ENCODE results near the gene PREX1.

The PREX1 gene

GRCh38 chr20:48739395-48740291, 88.2 kb downstream of the PREX1 start:
- Histone ChIP-seq H3K36me3 (ENCODE audit: control insufficient read depth, insufficient read depth, low read length) (no peaks in the 10 kb centered on the region), H3K4me1 (ENCODE audit: control insufficient read depth, insufficient read depth, low read length) (no peaks in the 10 kb centered on the region), H3K9ac (ENCODE audit: low read depth, low read length) (no peak overlapping the region), H3K9me3 (ENCODE audit: control insufficient read depth, insufficient read depth, low read length) (no peaks in the 10 kb centered on the region), H3K4me3 (ENCODE audit: low read depth, low read length) (no peak overlapping the region), H3K27me3 (ENCODE audit: control insufficient read depth, insufficient read depth, low read length) (no peaks in the 10 kb centered on the region)

- H3K9ac ChIP-seq (ENCODE audit: low read depth, low read length) = no peak overlapping the region
- no peaks in the 10 kb centered on the region for H3K36me3 ChIP-seq (ENCODE audit: control insufficient read depth, insufficient read depth, low read length)
- H3K4me3 ChIP-seq (ENCODE audit: low read depth, low read length) = no peak overlapping the region
Measured at GRCh38 chr20:48738399-48739304, 89.1 kb downstream of the PREX1 start.

GRCh38 chr20:48738094-48738398, 89.8 kb downstream of the PREX1 start:
- H3K9me3 ChIP-seq (ENCODE audit: control insufficient read depth, insufficient read depth, low read length) = no peaks in the 10 kb centered on the region
- H3K27me3 ChIP-seq (ENCODE audit: control insufficient read depth, insufficient read depth, low read length) = no peaks in the 10 kb centered on the region
- H3K9ac ChIP-seq (ENCODE audit: low read depth, low read length) = no peak overlapping the region
- no peaks in the 10 kb centered on the region for H3K4me1 ChIP-seq (ENCODE audit: control insufficient read depth, insufficient read depth, low read length)
- no peaks in the 10 kb centered on the region for H3K36me3 ChIP-seq (ENCODE audit: control insufficient read depth, insufficient read depth, low read length)
- H3K4me3 ChIP-seq (ENCODE audit: low read depth, low read length) = no peak overlapping the region

More at GRCh38 chr20:48738399-48739304, 89.1 kb downstream of the PREX1 start:
- Histone ChIP-seq H3K27me3 (ENCODE audit: control insufficient read depth, insufficient read depth, low read length) (no peaks in the 10 kb centered on the region), H3K4me1 (ENCODE audit: control insufficient read depth, insufficient read depth, low read length) (no peaks in the 10 kb centered on the region), H3K9me3 (ENCODE audit: control insufficient read depth, insufficient read depth, low read length) (no peaks in the 10 kb centered on the region)

- no peaks in the 10 kb centered on the region for H3K27me3 ChIP-seq (ENCODE audit: control insufficient read depth, insufficient read depth, low read length)
- no peaks in the 10 kb centered on the region for H3K4me1 ChIP-seq (ENCODE audit: control insufficient read depth, insufficient read depth, low read length)
- no peaks in the 10 kb centered on the region for H3K36me3 ChIP-seq (ENCODE audit: control insufficient read depth, insufficient read depth, low read length)
- no peak overlapping the region for H3K4me3 ChIP-seq (ENCODE audit: low read depth, low read length)
- no peak overlapping the region for H3K9ac ChIP-seq (ENCODE audit: low read depth, low read length)
- H3K9me3 ChIP-seq (ENCODE audit: control insufficient read depth, insufficient read depth, low read length) = no peaks in the 10 kb centered on the region
Measured at GRCh38 chr20:48737434-48738093, 90.2 kb downstream of the PREX1 start.

GRCh38 chr20:48736636-48737035, 91.2 kb downstream of the PREX1 start:
- H3K9me3 ChIP-seq (ENCODE audit: control insufficient read depth, insufficient read depth, low read length) = no peaks in the 10 kb centered on the region
- no peak overlapping the region for H3K9ac ChIP-seq (ENCODE audit: low read depth, low read length)
- H3K36me3 ChIP-seq (ENCODE audit: control insufficient read depth, insufficient read depth, low read length) = no peaks in the 10 kb centered on the region
- no peak overlapping the region for H3K4me3 ChIP-seq (ENCODE audit: low read depth, low read length)
- no peaks in the 10 kb centered on the region for H3K4me1 ChIP-seq (ENCODE audit: control insufficient read depth, insufficient read depth, low read length)
- no peaks in the 10 kb centered on the region for H3K27me3 ChIP-seq (ENCODE audit: control insufficient read depth, insufficient read depth, low read length)

- no peaks in the 10 kb centered on the region for H3K9me3 ChIP-seq (ENCODE audit: control insufficient read depth, insufficient read depth, low read length)
- no peak overlapping the region for H3K9ac ChIP-seq (ENCODE audit: low read depth, low read length)
- no peaks in the 10 kb centered on the region for H3K27me3 ChIP-seq (ENCODE audit: control insufficient read depth, insufficient read depth, low read length)
- no peaks in the 10 kb centered on the region for H3K4me1 ChIP-seq (ENCODE audit: control insufficient read depth, insufficient read depth, low read length)
- no peak overlapping the region for H3K4me3 ChIP-seq (ENCODE audit: low read depth, low read length)
- H3K36me3 ChIP-seq (ENCODE audit: control insufficient read depth, insufficient read depth, low read length) = no peaks in the 10 kb centered on the region
Measured at GRCh38 chr20:48736231-48736630, 91.6 kb downstream of the PREX1 start.

GRCh38 chr20:48735112-48735511, 92.7 kb downstream of the PREX1 start:
- Histone ChIP-seq H3K4me3 (ENCODE audit: low read depth, low read length) (no peak overlapping the region), H3K9ac (ENCODE audit: low read depth, low read length) (no peak overlapping the region), H3K4me1 (ENCODE audit: control insufficient read depth, insufficient read depth, low read length) (no peaks in the 10 kb centered on the region), H3K36me3 (ENCODE audit: control insufficient read depth, insufficient read depth, low read length) (no peaks in the 10 kb centered on the region), H3K9me3 (ENCODE audit: control insufficient read depth, insufficient read depth, low read length) (no peaks in the 10 kb centered on the region), H3K27me3 (ENCODE audit: control insufficient read depth, insufficient read depth, low read length) (no peaks in the 10 kb centered on the region)

- Histone ChIP-seq H3K9ac (ENCODE audit: low read depth, low read length) (no peak overlapping the region), H3K36me3 (ENCODE audit: control insufficient read depth, insufficient read depth, low read length) (no peaks in the 10 kb centered on the region), H3K27me3 (ENCODE audit: control insufficient read depth, insufficient read depth, low read length) (no peaks in the 10 kb centered on the region), H3K4me3 (ENCODE audit: low read depth, low read length) (no peak overlapping the region), H3K4me1 (ENCODE audit: control insufficient read depth, insufficient read depth, low read length) (no peaks in the 10 kb centered on the region), H3K9me3 (ENCODE audit: control insufficient read depth, insufficient read depth, low read length) (no peaks in the 10 kb centered on the region)
Measured at GRCh38 chr20:48734104-48734749, 93.6 kb downstream of the PREX1 start.

GRCh38 chr20:48733296-48733790, 94.5 kb downstream of the PREX1 start:
- Histone ChIP-seq H3K4me3 (ENCODE audit: low read depth, low read length) (no peak overlapping the region), H3K36me3 (ENCODE audit: control insufficient read depth, insufficient read depth, low read length) (no peaks in the 10 kb centered on the region), H3K9me3 (ENCODE audit: control insufficient read depth, insufficient read depth, low read length) (no peaks in the 10 kb centered on the region), H3K27me3 (ENCODE audit: control insufficient read depth, insufficient read depth, low read length) (no peaks in the 10 kb centered on the region), H3K4me1 (ENCODE audit: control insufficient read depth, insufficient read depth, low read length) (no peaks in the 10 kb centered on the region), H3K9ac (ENCODE audit: low read depth, low read length) (no peak overlapping the region)

- H3K9me3 ChIP-seq (ENCODE audit: control insufficient read depth, insufficient read depth, low read length) = no peaks in the 10 kb centered on the region
- no peaks in the 10 kb centered on the region for H3K4me1 ChIP-seq (ENCODE audit: control insufficient read depth, insufficient read depth, low read length)
- H3K4me3 ChIP-seq (ENCODE audit: low read depth, low read length) = no peak overlapping the region
- no peaks in the 10 kb centered on the region for H3K27me3 ChIP-seq (ENCODE audit: control insufficient read depth, insufficient read depth, low read length)
- no peaks in the 10 kb centered on the region for H3K36me3 ChIP-seq (ENCODE audit: control insufficient read depth, insufficient read depth, low read length)
- H3K9ac ChIP-seq (ENCODE audit: low read depth, low read length) = no peak overlapping the region
Measured at GRCh38 chr20:48732081-48732829, 95.5 kb downstream of the PREX1 start.
